Keratinocyte (primary cell): ENCODE data around the gene MFAP4. TPM values are rescaled to one million over a fixed set of nuclear protein-coding genes. Genes with fewer than 3 reads are reported as not detected.

Experiments used
- DNase-seq: peaks from one replicate; pipeline ENCODE4 v3.0.0-alpha.2; 2011; ENCODE audit warnings: low read depth, missing footprints, low spot score
- FAIRE-seq: peaks from 2 replicates; lab custom pipeline; 2011; peaks lifted over from hg19 to GRCh38; lab: Jason Lieb, UNC
- H2AFZ ChIP-seq: 2 replicates; pipeline ENCODE4 v1.6.0; 2012; ENCODE audit warnings: low read length, control low read depth, inconsistent platforms; ENCODE audit not compliant: control insufficient read depth
- H3K27ac ChIP-seq: 2 replicates; pipeline ENCODE4 v1.5.1; 2011; ENCODE audit warnings: low read length; ENCODE audit not compliant: control insufficient read depth, insufficient read depth
- H3K27me3 ChIP-seq: 3 replicates; pipeline ENCODE4 v1.6.0; 2011; ENCODE audit warnings: low read length; ENCODE audit not compliant: control insufficient read depth, insufficient read depth; ENCODE audit errors: extremely low read depth
- H3K36me3 ChIP-seq, 2 experiments: 2 replicates in 1 of 2; 3 replicates in 1 of 2; pipeline ENCODE4 v1.5.1; 2011; ENCODE audit warnings: low read length in 2 of 2, mild to moderate bottlenecking in 1 of 2; ENCODE audit not compliant: control insufficient read depth in 2 of 2, insufficient read depth in 2 of 2; ENCODE audit errors: extremely low read depth in 1 of 2
- H3K4me1 ChIP-seq: 3 replicates; pipeline ENCODE4 v1.5.1; 2011; ENCODE audit warnings: low read length; ENCODE audit not compliant: control insufficient read depth, insufficient read depth; ENCODE audit errors: extremely low read depth
- H3K4me2 ChIP-seq: 3 replicates; pipeline ENCODE4 v1.6.0; 2011; ENCODE audit warnings: low read depth, low read length; ENCODE audit not compliant: control insufficient read depth, insufficient read depth; ENCODE audit errors: extremely low read depth
- H3K4me3 ChIP-seq, 3 experiments: fragments of 200-600 bp in 1 of 3; sonication (generic) in 1 of 3; 2 replicates in 2 of 3; 3 replicates in 1 of 3; pipeline ENCODE4 v1.5.1; 2011 to 2016; ENCODE audit warnings: low read length in 3 of 3, mild to moderate bottlenecking in 3 of 3, control low read depth in 2 of 3, inconsistent platforms in 1 of 3, low read depth in 1 of 3, mixed read lengths in 1 of 3, mixed run types in 1 of 3, moderate library complexity in 1 of 3; ENCODE audit not compliant: control insufficient read depth in 2 of 3, insufficient read depth in 2 of 3; ENCODE audit errors: extremely low read depth in 1 of 3
- H3K79me2 ChIP-seq: 2 replicates; pipeline ENCODE4 v1.6.0; 2012; ENCODE audit warnings: low read length; ENCODE audit not compliant: control insufficient read depth, insufficient read depth
- H3K9ac ChIP-seq: 3 replicates; pipeline ENCODE4 v1.6.0; 2011; ENCODE audit warnings: low read length; ENCODE audit not compliant: control insufficient read depth, insufficient read depth; ENCODE audit errors: extremely low read depth
- H3K9me1 ChIP-seq: 3 replicates; pipeline ENCODE4 v1.6.0; 2011; ENCODE audit warnings: low read length; ENCODE audit not compliant: control insufficient read depth, insufficient read depth; ENCODE audit errors: extremely low read depth
- H3K9me3 ChIP-seq: 2 replicates; pipeline ENCODE4 v1.5.1; 2012; ENCODE audit warnings: low read depth, low read length; ENCODE audit not compliant: control insufficient read depth
- H4K20me1 ChIP-seq: 3 replicates; pipeline ENCODE4 v1.6.0; 2011; ENCODE audit warnings: low read length; ENCODE audit not compliant: control insufficient read depth, insufficient read depth; ENCODE audit errors: extremely low read depth
- CTCF ChIP-seq, 3 experiments: IDR thresholded peaks in 1 of 3; conservative IDR thresholded peaks in 1 of 3; optimal IDR thresholded peaks in 1 of 3; 2 replicates in 2 of 3; 3 replicates in 1 of 3; pipeline versions ENCODE3 to v1.5.1; 2011; ENCODE audit warnings: low read length in 3 of 3, mild to moderate bottlenecking in 3 of 3, moderate library complexity in 2 of 3, control low read depth in 1 of 3, inconsistent platforms in 1 of 3; ENCODE audit not compliant: insufficient read depth in 2 of 3; ENCODE audit errors: extremely low read depth in 1 of 3
- EZH2 ChIP-seq: IDR thresholded peaks from one replicate; pipeline ENCODE4 v1.6.1; 2012; ENCODE audit warnings: inconsistent platforms, mild to moderate bottlenecking, low read length, moderate library complexity
- dilution Hi-C: fragments of 300-500 bp; cut with MboI; formaldehyde crosslinking; loops from one replicate; pipeline ENCODE4 v1.7.0; 2020; ENCODE audit warnings: low sequenced_read_pairs; ENCODE audit not compliant: extremely low pct_ligation_motif_present
- polyA plus RNA-seq, 5 experiments: library from polyadenylated mRNA; depleted of rRNA in 3 of 5; stranded (reverse) in 3 of 5; stranded (forward) in 1 of 5; unstranded in 1 of 5; fragments of >200 nt; gene quantifications; 1 replicate in 1 of 5; 2 replicates in 3 of 5; 3 replicates in 1 of 5; pipeline versions ENCODE4 v1.2.1 to v1.2.3, GENCODE V29; 2011 to 2012; ENCODE audit warnings: missing spikeins in 2 of 5, low read depth in 1 of 5, low replicate concordance in 1 of 5

Gene MFAP4
- polyA plus RNA-seq, 1 donor (not counting 4 experiments of a cell fraction or from before 2014, with no cell fraction given), result not detected

DNA sequence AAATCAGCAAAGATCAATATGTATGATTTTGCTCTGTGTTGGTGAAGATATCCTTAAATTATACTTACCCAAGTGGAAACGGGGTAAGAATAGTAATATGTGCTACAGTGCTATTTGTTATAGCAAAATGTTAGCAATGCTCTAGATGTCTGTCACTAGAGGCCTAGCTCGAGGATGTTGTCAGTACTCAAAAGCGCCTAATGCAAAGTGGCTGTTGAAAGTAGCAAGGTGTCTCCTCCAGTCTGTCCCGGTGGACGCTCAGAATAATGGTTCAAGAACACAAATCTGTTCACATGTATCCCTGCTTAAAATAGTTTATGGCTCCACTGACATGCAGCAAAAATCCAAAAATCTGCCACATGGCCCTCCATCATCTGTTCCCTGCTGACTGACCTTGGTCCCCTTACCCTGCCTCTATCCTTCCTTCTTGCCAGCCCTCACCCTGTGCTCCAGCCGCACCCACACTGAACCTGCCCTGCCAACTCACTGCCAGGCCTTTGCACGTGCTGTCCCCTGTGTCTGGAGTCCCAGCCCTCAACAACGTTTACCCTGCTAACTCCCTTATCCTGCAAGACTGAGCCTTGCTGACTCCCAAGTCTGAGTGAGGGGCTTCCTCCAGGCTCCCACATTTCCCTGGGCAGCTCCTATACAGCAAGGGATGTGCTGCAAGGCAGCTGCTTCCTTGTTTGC, 14.5 kb upstream of the MFAP4 start:
- FAIRE-seq (no peak), DNase-seq (no peak)
- H3K9me3 ChIP-seq, result no peaks in the 10 kb centered on the region
- no peak overlapping the region for H3K27ac ChIP-seq
- no peak overlapping the region for H3K9ac ChIP-seq
- peaks cover 11% of the 10 kb centered on the region for H3K4me1 ChIP-seq
- dilution Hi-C loops, result no loop called here
- TF ChIP-seq CTCF (optimal IDR thresholded peaks at IDR 0.05 in 1 of 3, IDR thresholded peaks at IDR 0.05 in 1 of 3, conservative IDR thresholded peaks at IDR 0.05 in 1 of 3; ENCODE audit: extremely low read depth in 1 of 3, insufficient read depth in 2 of 3, low read length in 3 of 3) (no peak), EZH2 (no peak)
- H3K27me3 ChIP-seq, result no peaks in the 10 kb centered on the region
- H3K36me3 ChIP-seq, result no peaks in the 10 kb centered on the region
- no peak overlapping the region for H3K4me2 ChIP-seq
- H3K79me2 ChIP-seq, result no peaks in the 10 kb centered on the region
- no peaks in the 10 kb centered on the region for H4K20me1 ChIP-seq
- no peaks in the 10 kb centered on the region for H3K9me1 ChIP-seq
- no peak overlapping the region for H3K4me3 ChIP-seq
- H2AFZ ChIP-seq, result no peak overlapping the region

- DNase-seq, result no peak
Measured at GRCh38 chr17:19399750-19400450, 12.9 kb upstream of the MFAP4 start.

More at GRCh38 chr17:19399750-19400450, 12.9 kb upstream of the MFAP4 start:
- Histone ChIP-seq H3K9me3 (no peaks in the 10 kb centered on the region), H2AFZ (no peak overlapping the region), H3K27ac (no peak overlapping the region), H3K79me2 (no peaks in the 10 kb centered on the region), H3K36me3 (no peaks in the 10 kb centered on the region), H3K27me3 (no peaks in the 10 kb centered on the region), H3K9ac (no peak overlapping the region), H3K9me1 (no peaks in the 10 kb centered on the region), H3K4me2 (no peak overlapping the region), H3K4me1 (peaks cover 11% of the 10 kb centered on the region), H3K4me3 (no peak overlapping the region), H4K20me1 (no peaks in the 10 kb centered on the region)
- FAIRE-seq, result no peak
- dilution Hi-C loops, result no loop called here
- TF ChIP-seq EZH2, result no peak
- no peak for TF ChIP-seq CTCF (optimal IDR thresholded peaks at IDR 0.05 in 1 of 3, IDR thresholded peaks at IDR 0.05 in 1 of 3, conservative IDR thresholded peaks at IDR 0.05 in 1 of 3; ENCODE audit: extremely low read depth in 1 of 3, insufficient read depth in 2 of 3, low read length in 3 of 3)
